HG03558 (cell line): ENCODE data around the gene ZFTA.
"Not testable (repeated sequence)": the region's sequence is repeated elsewhere in the genome, so short reads cannot be mapped to it uniquely, and the experiment has no call there.

ENCODE experiments used
- ATAC-seq: cut with Tn5 transposase; IDR thresholded peaks from one replicate; pipeline ENCODE4 v1.9.1; 2021; ENCODE audit warnings: moderate number of reproducible peaks; ENCODE audit not compliant: unreplicated experiment; ENCODE audit errors: extremely low read depth

The ZFTA gene

DNA sequence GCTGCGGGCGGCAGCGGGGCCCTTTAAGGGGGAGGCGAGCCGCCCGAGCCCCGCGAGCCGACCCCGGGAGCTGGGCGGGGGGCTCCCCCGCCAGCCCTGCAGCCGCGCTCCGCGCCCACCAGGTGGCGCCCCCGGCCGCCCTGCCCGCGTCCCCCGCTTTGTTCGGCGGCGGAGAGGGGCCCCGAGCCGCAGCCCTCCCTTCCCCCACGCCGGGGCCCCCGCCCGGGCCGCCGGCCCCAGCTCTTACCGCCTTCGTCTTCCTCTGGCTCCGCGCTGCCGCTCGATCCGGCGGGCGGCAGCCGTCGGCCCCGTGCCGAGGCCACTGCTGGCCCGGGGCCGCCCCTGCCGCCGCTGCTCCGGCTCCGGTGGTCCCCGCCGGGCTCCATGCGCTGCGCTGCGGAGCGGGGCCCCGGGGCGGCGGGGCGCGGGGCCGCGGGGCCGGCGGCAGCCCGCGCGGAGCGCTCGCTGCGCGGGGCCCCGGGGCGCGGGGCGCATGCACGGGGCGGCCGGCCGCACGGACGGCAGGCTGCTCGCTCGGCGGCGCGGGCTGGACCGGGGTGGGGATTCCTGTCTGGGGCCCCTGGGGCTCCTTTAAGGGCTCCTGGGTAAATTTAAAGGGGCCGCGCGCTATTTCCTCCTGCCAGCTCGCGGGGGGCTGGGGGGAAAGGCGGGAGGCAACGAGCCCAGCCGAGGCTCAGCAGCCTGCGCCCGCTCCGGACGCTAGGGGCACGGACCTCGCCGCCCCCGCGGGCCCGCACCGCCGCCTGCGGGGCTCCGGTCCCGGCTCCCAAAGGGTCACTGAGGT is at the start of gene ZFTA:
Gene ZFTA (minus strand): TSS at position 539 of the 805 bp plus-strand sequence. CDS start 153 bp downstream, at position 386.
- ATAC-seq = no peak

- no peak for ATAC-seq
Measured at GRCh38 chr11:63817758-63818498, 49.4 kb upstream of the ZFTA start.

DNA sequence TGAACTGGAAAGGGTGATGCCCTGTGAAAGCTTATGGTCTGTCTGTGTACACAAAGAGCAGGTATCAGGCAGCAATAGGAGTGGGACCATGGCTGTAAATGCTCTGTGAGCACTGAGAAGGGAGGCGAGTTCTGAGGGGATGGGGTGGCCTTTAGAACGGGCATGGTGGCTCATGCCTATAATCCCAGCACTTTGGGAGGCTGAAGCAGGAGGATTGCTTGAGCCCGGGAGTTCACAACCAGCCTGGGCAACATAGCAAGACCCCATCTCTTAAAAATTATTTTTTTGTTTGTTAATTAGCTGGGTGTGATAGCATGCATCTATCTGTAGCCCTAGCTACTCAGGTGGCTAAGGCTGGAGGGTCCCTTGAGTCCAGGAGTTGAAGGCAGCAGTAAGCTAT is 48.2 kb upstream of the ZFTA start:
- ATAC-seq = no peak

- ATAC-seq = no peak
Measured at GRCh38 chr11:63816166-63816565, 47.6 kb upstream of the ZFTA start.

DNA sequence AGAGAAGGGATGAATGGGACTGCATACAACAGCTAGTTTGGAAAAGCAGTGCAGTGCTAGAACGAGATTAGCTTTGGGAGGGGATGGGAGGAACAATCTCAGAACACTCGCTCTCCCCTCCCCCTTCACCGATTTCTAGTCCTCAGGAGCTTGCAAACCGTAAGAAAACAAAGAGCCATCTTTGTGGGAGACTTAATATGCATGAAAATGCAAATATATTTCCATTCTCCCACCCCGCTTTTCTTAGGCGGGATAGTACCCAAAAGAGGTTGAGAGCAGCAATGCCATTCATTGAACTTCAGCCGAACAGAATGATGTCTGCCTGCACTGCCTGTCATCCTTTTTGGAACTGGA is 45.8 kb upstream of the ZFTA start:
- no peak for ATAC-seq

- no peak for ATAC-seq
Measured at GRCh38 chr11:63813563-63814382, 45.2 kb upstream of the ZFTA start.

DNA sequence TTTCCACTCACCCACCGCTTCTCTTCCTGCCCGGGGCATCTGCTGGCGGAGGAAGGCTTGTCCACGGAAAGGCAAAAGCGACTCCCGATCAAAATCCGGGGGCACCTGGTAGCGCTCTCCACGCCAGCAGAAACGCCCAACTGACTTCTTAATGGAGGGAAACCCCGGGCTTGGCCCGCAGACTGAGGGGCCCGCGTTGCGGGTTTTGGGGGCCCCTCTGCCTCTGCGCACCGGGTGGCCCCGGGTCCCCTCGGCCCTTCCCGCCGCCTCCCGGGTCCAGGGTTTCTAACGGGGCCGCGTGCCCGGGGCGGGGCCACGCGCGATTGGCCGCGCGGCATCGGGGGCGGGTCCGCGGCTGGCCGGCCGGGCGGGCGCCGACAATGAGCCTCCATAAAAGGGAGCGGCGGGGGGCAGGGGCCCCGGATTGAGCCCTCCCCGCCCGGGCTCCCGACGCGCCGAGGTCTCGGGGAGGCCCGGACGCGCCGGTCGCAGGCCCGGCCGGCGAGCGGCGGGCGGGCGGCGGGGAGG is 44.5 kb upstream of the ZFTA start, which contains the start of gene SPINDOC:
Gene SPINDOC (plus strand): TSS at position 422 of the 528 bp plus-strand sequence. CDS start 231 bp downstream, outside the sequence.
- ATAC-seq = no peak

DNA sequence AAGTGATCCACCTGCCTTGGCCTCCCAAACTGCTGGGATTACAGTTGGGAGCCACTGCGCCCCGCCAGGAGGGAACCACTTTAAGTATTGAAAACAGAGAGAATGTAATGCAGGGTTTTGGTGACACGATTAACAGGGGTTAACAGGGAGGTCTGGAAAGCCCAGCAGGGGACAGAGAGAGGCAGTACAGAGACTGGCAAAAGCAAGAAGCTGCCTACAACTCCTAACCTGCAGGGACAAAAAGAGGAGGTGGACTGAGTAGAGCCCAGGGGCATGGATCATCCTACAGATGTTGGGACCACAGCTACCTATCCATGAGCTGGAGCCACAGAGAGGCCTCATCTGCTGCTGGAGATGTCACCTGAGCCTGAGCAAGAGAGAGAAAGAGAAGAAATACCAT is 42.9 kb upstream of the ZFTA start:
- ATAC-seq = no peak

- ATAC-seq = not testable (repeated sequence)
Measured at GRCh38 chr11:63810383-63810782, 41.8 kb upstream of the ZFTA start.

GRCh38 chr11:63805844-63806415 is 37.4 kb upstream of the ZFTA start:
- no peak for ATAC-seq

GRCh38 chr11:63804259-63804658 is 35.7 kb upstream of the ZFTA start:
- ATAC-seq = no peak

GRCh38 chr11:63802637-63803414 is 34.3 kb upstream of the ZFTA start:
- no peak for ATAC-seq

DNA sequence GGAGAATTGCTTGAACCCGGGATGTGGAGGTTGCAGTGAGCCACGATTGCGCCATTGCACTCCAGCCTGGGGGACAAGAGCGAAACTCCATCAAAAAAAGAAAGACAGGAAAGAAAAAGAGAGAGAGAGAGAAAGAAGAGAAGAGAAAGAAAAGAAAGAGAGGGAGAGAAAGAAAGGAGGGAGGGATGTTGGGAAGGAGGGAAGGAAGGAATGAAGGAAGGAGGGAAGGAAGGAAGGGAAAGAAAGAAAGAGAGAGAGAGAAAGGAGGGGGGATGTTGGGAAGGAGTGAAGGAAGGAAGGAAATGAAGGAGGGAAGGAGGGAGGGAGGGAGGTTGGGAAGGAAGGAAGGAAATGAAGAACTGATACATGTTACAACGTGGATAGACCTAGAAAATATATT is 32.3 kb upstream of the ZFTA start:
- ATAC-seq = no peak

DNA sequence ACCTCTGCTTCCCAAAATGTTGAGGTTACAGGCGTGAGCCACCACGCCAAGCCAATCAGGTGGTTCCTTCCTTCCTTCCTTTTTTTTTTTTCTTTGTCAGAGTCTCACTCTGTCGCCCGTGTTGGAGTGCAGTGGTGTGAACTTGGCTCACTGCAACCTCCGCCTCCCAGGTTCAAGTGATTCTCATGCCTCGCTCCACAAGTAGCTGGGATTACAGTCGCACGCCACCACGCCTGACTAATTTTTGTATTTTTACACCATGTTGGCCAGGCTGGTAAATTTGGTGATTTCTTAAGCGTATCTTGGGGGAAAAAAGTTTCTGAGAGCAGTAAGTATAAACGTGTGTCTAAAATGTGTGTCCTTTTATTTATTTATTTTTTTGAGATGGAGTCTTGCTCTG is 26.5 kb upstream of the ZFTA start:
- no peak for ATAC-seq

DNA sequence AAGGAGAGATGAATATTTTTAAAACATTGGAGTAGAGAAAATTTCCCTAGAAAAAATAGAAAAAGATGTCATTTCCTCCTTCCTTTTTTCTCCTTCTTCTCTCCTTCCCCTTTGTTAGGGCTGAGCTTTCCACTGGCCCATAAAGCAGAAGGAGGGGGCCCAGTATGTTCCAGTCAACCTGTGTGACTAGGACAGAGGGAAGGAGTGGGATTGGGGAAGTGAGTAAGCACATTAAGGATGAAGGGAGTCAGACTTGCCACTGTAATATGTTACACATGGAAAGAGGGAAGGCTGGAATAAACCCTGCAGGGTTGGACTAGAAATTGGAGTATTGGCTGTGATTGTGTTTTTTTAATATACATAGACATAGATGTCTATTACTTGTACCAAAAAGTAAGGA is 24.6 kb upstream of the ZFTA start:
- no peak for ATAC-seq

GRCh38 chr11:63791495-63792167 is 23.1 kb upstream of the ZFTA start:
- no peak for ATAC-seq

GRCh38 chr11:63785823-63786222 is 17.2 kb upstream of the ZFTA start:
- no peak for ATAC-seq

GRCh38 chr11:63783925-63784592 is 15.5 kb upstream of the ZFTA start:
- ATAC-seq = no peak
